SIG-M5 (cell line): Measurements from ENCODE around the gene MBD1.
"Not testable (repeated sequence)": the region's sequence is repeated elsewhere in the genome, so short reads cannot be mapped to it uniquely, and the experiment has no call there.

Experiments used
- DNase-seq: peaks from one replicate; lab custom pipeline; 2025; lab: John Stamatoyannopoulos, UW

MBD1 gene, protein sequence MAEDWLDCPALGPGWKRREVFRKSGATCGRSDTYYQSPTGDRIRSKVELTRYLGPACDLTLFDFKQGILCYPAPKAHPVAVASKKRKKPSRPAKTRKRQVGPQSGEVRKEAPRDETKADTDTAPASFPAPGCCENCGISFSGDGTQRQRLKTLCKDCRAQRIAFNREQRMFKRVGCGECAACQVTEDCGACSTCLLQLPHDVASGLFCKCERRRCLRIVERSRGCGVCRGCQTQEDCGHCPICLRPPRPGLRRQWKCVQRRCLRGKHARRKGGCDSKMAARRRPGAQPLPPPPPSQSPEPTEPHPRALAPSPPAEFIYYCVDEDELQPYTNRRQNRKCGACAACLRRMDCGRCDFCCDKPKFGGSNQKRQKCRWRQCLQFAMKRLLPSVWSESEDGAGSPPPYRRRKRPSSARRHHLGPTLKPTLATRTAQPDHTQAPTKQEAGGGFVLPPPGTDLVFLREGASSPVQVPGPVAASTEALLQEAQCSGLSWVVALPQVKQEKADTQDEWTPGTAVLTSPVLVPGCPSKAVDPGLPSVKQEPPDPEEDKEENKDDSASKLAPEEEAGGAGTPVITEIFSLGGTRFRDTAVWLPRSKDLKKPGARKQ

DNA sequence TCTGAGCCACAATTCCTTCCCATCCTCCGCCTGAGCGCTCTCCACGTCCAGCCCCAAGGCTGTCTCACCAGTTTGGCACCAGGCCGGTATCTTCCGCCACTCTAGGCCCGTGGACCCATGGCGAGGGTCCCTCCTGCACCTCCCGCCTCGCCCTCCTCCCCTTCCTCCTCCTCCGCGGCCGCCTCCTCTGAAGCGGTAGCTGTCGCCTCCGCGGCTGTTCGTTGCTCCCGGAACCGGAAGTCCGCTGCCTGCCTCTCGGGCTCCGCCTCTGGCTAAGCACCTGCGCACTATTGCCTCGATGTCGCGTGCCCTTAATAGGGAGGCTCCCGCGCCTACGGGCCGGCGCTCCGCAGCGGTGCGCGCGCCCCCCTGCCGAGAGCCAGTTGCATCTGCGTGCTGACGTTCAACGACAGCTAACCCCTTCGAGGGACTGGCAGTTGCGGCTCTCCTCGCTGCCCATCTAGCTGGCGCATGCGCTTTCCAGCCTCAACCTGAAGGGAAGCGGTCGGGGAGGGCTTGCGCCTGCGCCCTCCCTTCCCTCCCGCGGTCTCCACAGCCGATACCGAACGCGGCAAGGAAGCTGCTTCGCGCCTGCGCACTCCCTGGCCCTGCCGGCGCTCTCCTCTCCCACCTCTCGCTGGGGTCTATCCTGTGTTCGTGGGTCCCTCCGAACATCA lies at the start of gene MBD1:
Gene MBD1, minus strand, starts transcription at position 229 of the 677 bp plus-strand sequence. CDS start 1,531 bp downstream, outside the sequence.
- peak; percentile 94 for DNase-seq

DNA sequence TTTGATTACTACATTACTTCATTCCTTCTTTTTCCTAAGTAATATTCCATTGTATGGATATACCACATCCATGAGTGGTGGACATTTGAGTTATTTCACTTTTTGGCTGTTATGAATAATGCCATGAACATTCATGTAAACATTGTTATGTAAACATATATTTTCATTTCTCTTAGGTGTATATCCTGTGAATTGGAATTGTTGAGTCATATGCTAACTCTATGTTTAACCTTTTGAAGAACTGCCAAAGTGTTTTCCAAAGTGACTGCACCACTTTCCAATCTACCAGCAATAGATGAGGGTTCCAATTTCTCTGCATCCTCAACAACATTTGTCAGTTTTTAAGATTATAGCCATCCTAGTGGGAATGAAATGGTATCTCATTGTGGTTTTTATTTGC lies 48.9 kb upstream of the MBD1 start:
- DNase-seq = no peak

DNA sequence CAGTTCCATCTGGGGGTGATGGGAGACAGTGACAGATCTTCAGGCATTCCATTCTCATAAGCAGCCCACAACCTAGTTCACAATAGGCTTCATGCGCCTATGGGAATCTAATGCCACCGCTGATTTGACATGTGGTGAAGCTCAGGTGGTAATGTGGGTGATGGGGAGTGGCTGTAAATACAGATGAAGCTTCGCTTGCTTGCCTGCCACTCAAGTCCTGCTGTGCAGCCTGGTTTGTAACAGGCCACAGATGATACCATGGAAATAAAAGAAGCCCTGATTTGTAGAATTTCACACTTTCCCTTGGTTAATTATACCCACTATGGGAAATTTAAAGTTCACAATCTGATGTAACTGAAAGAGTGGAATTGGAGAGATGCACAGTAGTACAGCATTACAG lies 46.7 kb upstream of the MBD1 start:
- no peak for DNase-seq

DNA sequence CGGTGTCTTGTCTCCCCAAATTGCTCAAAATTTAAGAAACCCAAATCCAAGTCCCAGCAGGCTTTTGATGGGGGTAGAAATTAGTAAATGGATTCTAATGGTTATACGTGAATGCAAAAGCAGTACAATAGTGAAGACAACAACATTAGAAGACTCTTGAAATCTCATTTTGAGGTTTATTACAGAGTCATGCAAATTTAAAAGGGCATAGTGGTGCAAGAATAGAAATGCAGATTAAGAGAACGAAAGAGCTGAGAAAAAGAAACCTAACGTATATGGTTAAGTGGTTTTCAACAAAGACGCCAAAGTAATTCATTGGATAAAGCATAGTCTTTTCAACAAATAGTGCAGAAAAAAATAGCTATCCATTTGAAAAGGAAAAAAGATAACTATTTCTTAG lies 39.4 kb upstream of the MBD1 start:
- no peak for DNase-seq

DNA sequence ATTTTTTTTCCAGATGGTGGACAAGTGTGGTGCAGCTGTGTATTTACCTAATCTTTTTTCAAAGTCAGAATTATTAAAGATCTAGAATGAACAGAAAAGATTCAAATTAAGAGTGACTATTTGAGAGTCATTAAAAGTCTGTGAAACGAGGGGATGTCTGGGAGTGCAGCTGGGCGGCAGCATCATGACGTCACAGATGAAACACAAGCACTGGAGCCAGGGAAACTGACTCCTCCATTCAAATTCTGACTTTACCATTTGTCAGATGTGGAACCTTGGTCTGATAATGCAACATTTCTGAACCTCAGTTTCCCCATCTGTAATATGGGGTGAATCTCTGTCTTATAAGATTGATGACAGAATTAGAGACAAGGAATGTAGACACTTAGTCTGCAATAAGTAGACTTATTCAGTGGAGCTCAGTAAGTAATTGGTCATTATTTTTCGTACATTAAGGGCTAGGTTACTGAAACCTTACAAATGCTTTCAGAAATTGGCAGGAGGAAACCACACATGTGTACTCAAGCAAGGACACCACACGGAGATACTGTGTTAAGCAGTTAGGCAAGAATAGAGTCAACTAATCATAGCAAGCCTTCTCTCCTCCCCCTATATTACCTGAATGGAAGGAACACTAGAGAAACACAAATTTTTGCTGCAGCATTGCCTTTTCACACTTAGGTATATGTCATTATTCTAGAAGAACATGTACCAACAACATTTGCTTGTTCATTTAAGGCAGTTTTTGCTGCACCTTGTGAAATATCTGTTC lies 34.0 kb upstream of the MBD1 start:
- no peak for DNase-seq

DNA sequence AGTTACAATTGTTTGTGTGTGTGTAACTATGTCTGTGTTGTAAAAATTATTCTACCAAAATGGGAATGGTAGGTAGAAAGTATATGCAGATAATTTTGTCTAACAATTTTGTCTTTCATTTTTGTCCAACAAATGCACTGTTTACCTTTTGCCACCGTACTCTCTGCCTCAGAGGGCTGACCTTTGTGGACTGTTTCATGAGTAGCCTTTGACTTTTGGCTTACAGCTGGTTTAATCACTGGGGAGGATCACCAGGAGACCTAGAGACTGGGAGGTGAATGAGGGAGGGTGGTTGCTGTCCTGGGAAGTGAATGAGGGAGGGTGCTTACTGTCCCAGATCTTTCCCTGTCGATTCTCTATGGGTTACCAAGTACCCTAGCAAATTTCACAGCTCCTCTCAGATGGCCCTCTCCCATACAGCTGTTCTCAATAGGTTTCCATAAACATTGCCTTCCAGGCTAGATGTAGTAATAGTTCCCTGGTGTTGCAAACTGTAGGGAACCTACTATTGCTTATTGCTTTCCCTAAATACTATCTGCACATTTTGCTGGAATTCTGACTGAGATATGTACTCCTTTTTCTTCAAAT lies 32.6 kb upstream of the MBD1 start:
- DNase-seq = no peak

DNA sequence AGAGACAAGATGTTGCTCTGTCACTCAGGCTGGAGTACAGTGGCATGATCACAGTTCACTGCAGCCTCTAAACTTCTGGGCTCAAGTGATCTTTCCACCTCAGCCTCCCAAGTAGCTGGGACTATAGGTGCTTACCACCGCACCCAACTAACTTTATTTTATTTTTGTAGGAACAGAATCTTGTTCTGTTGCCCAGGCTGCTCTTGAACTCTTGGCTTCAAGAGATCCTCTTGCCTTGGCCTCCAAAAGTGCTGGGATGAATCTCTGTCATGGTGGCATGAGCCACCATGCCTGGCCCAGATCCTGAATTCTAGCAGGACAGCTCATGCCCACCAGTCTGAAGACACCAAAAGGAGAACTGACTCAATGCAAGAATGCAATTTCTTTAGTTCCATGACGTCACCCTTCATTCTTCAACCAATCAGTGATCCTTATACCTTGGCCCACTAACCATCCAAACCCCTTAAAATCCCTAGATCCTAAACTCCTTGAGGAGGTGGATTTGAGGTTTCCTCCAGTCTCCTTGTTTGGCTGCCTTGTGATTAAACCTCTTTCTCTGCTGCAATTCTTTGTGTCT lies 31.8 kb upstream of the MBD1 start:
- DNase-seq = no peak

DNA sequence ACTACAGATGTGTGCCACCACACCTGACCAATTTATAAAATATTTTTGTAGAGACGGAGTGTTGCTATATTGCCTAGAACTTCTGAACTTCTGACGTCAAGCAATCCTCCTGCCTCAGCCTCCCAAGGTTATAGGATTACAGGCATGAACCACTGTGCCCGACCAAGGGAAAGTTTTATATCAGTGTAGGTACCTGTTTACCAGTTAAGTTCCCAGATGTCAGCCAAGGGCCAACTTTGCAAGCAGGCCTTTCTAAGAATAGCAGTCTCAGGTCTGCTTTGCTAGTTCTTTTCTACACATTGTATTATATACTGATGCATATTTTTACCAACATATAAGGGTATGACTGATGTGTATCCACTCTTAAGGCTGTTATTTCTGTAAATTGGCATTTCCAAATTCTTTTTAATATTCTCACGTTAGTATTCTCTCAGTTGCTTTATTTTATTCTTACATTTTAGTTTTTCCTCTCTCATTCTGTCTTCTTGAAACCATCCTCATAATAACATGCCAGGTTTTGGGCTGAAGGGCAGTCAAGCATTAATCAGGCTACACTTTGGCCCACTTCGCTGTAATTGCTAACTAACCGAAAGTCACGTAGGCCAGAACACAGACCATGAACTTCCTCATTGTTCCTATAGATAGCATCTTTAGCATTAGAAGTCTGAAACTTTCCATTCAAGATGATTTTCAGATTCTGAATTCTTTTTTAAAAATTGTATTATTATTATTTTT lies 31.1 kb upstream of the MBD1 start:
- no peak for DNase-seq

DNA sequence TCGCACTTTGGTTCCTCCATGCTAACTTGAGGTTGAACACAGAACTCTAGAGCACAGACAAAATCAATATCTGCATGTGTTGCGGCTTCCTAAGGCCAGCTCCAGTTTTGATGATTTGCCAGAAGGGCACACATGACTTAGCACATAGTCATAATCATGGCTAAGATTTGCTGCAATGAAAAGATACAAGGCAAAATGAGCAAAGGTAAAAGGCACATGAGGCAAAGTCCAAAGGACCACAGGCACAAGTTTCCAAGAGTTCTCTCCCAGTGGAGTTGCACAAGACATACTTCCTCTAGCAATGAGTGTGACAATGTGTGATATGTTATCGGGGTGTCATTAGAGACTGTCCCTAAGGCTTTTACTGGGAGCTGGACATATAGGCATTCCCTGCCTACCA lies 30.3 kb upstream of the MBD1 start:
- no peak for DNase-seq

DNA sequence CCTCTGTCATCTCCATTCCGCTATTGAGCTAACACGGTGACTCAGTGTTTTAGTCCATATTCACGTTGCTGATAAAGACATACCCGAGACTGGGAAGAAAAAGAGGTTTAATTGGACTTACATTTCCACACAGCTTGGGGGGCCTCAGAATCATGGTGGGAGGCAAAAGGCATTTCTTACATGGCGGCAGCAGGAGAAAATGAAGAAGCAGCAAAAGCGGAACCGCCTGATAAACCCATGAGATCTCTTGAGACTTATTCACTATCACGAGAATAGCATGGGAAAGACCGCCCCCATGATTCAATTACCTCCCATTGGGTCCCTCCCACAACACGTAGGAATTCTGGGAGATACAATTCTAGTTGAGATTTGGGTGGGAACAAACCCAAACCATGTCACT lies 28.8 kb upstream of the MBD1 start:
- no peak for DNase-seq

DNA sequence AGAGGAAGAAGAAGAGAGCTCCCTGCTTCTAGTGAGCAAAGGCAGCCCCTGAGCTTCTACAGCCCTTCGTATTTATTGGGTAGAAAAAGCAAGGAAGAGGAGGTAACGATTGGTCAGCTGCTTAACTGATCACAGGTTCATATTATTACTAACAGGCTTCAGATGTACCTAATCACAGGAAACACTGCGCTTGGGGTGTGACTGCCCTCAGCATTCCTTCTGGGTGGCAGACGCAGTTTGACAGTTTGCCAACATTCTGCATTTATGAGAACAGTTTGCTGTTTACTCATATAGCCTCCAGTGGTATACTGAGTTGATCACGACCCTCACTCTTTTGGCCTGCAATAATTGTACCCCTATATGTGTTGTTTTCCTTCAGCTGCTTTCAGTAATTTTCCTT lies 27.5 kb upstream of the MBD1 start:
- not testable (repeated sequence) for DNase-seq

DNA sequence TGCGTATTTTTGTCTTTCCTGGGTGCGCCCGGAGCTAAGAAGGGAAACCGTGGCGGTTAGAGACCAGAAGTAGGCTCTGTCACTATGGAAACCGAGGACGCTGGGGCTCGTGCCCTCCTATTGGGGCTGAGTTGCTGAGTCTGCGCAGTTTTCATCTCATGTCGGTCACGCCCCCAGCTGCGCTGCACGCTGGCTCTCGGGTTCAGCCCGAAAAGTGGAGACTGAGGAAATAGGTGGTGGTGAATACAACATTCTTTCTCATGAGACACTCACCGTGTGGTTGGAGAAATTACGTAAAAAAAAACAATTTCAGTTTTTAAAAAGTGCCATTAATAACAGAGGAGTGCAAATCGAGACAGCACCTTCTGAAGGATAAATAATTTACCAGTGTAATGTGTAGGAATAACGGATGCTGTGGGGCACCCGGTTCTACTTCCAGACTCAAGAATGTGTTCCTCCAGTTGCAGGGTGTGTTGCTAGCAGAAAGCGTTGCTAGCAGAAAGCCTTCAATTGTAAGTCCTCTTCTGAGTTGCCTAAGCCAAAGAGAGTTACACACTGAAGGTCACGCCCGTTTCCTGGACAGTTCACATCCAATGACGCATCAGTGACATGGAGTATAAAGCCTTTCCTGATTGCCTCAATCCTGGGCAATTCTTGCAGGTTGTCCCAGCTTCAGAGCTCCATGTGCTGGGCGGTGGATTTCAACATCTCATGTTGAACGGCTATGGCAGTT lies 26.6 kb upstream of the MBD1 start:
- peak; percentile 98 for DNase-seq

DNA sequence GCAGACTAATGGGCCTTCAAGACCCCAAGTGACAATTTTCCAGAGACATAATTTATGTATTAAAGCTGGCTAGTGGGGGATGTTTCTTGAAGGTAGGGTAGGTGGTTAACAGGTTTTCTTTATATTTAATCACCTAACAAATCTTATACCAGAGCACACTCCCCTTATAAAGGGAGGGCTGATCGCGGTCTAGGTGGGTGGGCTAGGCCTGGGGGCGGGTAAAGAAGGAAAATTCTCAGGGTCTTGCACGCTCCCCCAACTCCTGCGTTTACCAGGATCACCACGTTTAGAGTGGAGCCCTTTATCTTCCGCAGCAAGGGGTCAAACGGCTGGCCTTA lies 26.0 kb upstream of the MBD1 start:
- DNase-seq = no peak

DNA sequence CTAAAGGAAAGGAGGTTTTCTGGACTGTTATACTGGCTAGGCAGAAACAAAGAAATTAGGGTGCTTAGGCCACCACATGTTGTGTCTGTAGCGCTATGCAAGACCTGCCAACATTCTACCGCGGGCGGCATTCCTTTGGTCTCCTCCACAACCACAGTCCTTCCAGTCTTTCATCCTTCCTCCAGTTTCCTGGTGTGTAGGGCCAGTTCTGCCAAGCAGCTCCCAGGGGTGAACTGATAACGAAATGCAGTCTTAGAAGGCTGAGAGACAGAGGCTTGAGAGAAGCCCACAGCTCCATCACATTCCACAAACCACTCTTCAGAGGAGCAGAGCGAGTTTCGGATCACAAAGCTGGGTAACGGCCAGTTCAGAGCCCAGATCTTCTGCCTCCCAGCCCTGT lies 25.6 kb upstream of the MBD1 start:
- DNase-seq = no peak

DNA sequence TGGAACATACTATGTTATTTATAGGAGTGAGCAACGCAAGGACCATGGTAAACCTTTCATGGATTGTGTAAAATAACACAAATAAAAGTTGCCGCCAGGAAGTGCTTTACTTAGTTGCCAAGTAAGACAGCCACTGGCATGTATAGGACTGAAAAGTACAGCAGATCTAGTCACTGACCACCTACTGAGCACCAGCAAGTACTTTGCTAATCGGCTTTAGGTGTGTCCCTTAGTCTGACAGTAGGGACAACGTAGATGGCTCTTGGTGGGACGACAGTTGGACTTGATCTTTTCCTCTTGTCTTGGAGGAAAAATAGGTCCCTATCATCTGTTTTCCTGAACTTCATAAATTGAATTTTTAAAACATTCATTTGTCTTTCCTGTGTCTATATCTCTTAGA lies 19.8 kb upstream of the MBD1 start:
- no peak for DNase-seq

DNA sequence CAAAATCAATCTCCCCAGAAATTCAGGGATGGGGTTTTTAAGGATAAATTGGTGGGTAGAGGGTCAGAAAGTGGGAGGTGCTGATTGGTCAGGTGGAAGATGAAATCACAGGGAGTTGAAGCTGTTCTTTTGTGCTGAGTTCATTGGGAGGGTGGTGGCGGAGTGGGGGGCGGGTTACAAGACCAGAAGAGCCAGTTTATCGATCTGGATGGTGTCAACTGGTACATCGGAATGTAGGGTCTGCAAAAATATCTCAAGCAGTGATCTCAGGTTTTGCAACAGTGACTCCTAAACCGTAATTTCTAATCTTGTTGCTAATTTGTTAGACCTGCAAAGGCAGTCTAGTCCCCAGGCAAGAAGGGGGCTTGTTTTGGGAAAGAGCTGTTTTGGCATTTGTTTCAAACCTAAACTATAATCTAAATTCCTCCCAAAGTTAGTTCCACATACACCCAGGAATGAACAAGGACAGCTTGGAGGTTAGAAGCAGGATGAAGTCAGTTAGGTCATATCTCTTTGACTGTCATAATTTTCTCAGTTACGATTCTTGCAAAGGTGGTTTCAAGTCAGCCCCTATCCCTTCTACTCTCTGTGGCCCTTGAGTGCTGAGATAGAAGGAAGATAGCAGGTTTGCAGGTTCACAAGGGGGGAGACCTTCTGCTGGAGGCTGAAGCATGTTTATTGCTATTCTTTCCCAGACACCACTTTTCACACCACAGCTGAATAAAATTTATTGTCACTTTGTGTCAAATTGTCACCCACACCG lies 18.5 kb upstream of the MBD1 start:
- DNase-seq = no peak

DNA sequence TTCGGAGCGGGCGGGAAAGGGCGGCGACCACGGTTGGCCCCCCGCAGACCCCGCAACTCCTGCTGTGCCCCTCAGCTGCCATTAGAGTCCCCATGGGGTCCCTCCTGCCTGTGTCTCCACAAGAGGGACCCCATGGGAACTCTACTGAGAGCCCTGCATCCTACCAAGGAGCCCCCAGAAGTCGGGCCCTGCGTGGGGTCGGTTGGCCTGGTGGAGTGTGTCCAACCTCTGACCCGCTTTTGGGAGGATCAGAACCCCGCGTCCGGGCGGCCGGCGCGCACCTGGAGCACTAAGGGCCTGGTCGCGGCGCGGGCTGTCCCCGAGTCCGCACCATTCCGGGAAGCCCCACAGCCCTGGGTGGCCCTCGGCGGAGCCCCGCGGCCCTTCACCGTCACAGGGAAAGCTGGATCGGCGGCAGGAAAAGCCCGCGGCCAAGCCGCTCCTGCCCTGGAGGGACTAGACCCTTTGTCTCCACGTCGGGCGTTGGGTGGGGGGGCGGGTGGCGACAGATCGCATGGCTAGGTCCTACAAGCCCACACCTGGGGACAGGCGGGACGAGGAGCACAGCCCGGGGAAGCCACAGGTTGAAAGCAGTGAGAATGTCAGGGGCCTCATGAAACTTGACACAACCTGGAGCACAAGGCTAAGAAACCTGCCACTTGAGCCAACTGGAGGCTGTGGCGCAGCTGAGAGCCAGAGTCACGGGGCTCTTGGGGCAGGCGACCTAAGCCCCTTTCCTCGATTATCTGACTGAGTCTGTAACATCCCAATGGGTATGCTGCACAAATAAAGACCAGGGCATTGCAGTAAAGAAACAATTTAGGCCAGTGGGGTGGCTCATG lies 17.3 kb upstream of the MBD1 start:
- DNase-seq = no peak

DNA sequence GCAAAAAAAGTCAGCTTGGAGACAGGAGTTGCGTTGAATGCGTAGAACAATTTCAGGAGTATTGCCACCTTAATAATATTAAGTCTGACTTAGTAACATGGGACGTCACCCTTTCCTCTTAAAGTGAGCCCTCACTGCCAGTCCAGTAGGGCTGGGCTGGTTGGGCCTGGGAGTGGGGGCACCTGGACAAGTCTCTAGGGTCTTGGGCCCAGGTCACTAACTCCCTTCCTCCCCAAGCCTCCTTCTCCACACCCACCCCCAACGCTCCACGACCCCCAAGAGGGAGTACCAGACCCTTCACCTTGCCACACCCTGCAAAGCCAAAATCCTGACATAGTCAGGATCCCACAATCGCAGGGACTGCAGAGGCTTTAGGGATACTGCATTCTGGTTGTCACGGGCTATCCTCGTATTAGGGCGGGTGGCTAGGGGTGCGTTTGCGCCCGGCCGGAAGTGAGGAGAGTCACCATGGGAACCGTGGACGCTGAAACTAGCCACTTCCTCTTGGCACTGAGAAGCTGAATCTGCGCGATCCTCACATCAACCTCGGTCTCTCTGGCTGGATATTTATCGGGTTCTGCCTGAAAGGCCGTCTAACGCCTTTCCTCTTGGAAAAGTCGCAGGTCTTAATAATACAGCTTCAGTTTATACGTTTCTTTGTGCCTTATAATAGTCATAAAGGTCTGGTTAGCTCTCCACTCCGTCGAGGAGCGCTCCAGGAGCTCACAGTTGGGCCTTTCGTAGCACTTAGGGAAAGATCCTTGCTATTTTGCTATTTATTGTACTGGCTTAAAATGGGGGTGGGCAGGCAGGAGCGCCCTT lies 16.5 kb upstream of the MBD1 start:
- peak; percentile 33 for DNase-seq
